NCI-H2171 treated with DMSO at 0.1 percent for 48 hours (cell line): ENCODE data around the gene HSPA14.
"Not testable (repeated sequence)": the region's sequence is repeated elsewhere in the genome, so short reads cannot be mapped to it uniquely, and the experiment has no call there.

ENCODE experiments used
- DNase-seq: peaks from one replicate; lab custom pipeline; 2025; lab: John Stamatoyannopoulos, UW

The HSPA14 gene

GRCh38 chr10:14880229-14880628, 42.1 kb downstream of the HSPA14 start:
- DNase-seq: no peak

GRCh38 chr10:14884082-14884481, 46.0 kb downstream of the HSPA14 start:
- DNase-seq: no peak

GRCh38 chr10:14889318-14889717, 51.2 kb downstream of the HSPA14 start:
- DNase-seq: no peak

- DNase-seq: no peak
Observed at GRCh38 chr10:14891151-14891550, 53.0 kb downstream of the HSPA14 start.

- DNase-seq: peak; percentile 4
Observed at GRCh38 chr10:14904316-14904732, 66.2 kb downstream of the HSPA14 start.

- DNase-seq: no peak
Observed at GRCh38 chr10:14904864-14905263, 66.8 kb downstream of the HSPA14 start.

- no peak for DNase-seq
Observed at GRCh38 chr10:14905890-14906289, 67.8 kb downstream of the HSPA14 start.

GRCh38 chr10:14906765-14907164, 68.7 kb downstream of the HSPA14 start:
- no peak for DNase-seq

- DNase-seq: not testable (repeated sequence)
Observed at GRCh38 chr10:14907591-14907990, 69.5 kb downstream of the HSPA14 start.

GRCh38 chr10:14909101-14909500, 71.0 kb downstream of the HSPA14 start:
- no peak for DNase-seq

GRCh38 chr10:14910953-14911352, 72.8 kb downstream of the HSPA14 start:
- DNase-seq: no peak

GRCh38 chr10:14911801-14912200, 73.7 kb downstream of the HSPA14 start:
- DNase-seq: no peak

- no peak for DNase-seq
Observed at GRCh38 chr10:14916600-14916999, 78.5 kb downstream of the HSPA14 start.

GRCh38 chr10:14917827-14918226, 79.7 kb downstream of the HSPA14 start:
- no peak for DNase-seq

- DNase-seq: no peak
Observed at GRCh38 chr10:14918964-14919363, 80.9 kb downstream of the HSPA14 start.
